Medulla oblongata (tissue), 1 donor: ENCODE results near the gene UBE2G2.
A peak's percentile ranks its signal among the peaks of the same experiment; 100 is the strongest.

ENCODE experiments used
- DNase-seq: peaks from one replicate; pipeline ENCODE4 v3.0.0-alpha.2; 2015; ENCODE audit errors: extremely low spot score

The UBE2G2 gene

GRCh38 chr21:44791246-44791645, 10.4 kb downstream of the UBE2G2 start:
- DNase-seq = no peak

GRCh38 chr21:44790368-44790767, 11.3 kb downstream of the UBE2G2 start:
- DNase-seq = no peak

GRCh38 chr21:44789880-44790279, 11.7 kb downstream of the UBE2G2 start:
- DNase-seq = no peak

GRCh38 chr21:44785620-44786335, 15.8 kb downstream of the UBE2G2 start:
- no peak for DNase-seq

- DNase-seq = no peak
Measured at GRCh38 chr21:44784810-44785209, 16.8 kb downstream of the UBE2G2 start.

GRCh38 chr21:44783020-44783696, 18.5 kb downstream of the UBE2G2 start:
- no peak for DNase-seq

GRCh38 chr21:44780767-44781459, 20.7 kb downstream of the UBE2G2 start:
- no peak for DNase-seq

- no peak for DNase-seq
Measured at GRCh38 chr21:44780137-44780502, 21.5 kb downstream of the UBE2G2 start.

- no peak for DNase-seq
Measured at GRCh38 chr21:44779417-44780136, 22.0 kb downstream of the UBE2G2 start.

- no peak for DNase-seq
Measured at GRCh38 chr21:44778983-44779382, 22.6 kb downstream of the UBE2G2 start.

- DNase-seq = no peak
Measured at GRCh38 chr21:44778499-44778911, 23.1 kb downstream of the UBE2G2 start.

GRCh38 chr21:44778094-44778493, 23.5 kb downstream of the UBE2G2 start:
- no peak for DNase-seq

- no peak for DNase-seq
Measured at GRCh38 chr21:44774972-44775371, 26.6 kb downstream of the UBE2G2 start.

GRCh38 chr21:44773291-44773932, 28.2 kb downstream of the UBE2G2 start:
- DNase-seq = peak; percentile 11

GRCh38 chr21:44771896-44772525, 29.6 kb downstream of the UBE2G2 start:
- DNase-seq = no peak

GRCh38 chr21:44767834-44768831, 33.5 kb downstream of the UBE2G2 start:
- no peak for DNase-seq

- DNase-seq = no peak
Measured at GRCh38 chr21:44766818-44767354, 34.7 kb downstream of the UBE2G2 start.

GRCh38 chr21:44766014-44766817, 35.4 kb downstream of the UBE2G2 start:
- DNase-seq = no peak
